ENCODE results near the gene TRAK1. TPM values are rescaled to one million over a fixed set of nuclear protein-coding genes. Genes with fewer than 3 reads are reported as not detected.

Gene TRAK1
- total and polyA plus RNA-seq, 7 donors: 17.6 to 42.7 (median 31.8) TPM

DNA sequence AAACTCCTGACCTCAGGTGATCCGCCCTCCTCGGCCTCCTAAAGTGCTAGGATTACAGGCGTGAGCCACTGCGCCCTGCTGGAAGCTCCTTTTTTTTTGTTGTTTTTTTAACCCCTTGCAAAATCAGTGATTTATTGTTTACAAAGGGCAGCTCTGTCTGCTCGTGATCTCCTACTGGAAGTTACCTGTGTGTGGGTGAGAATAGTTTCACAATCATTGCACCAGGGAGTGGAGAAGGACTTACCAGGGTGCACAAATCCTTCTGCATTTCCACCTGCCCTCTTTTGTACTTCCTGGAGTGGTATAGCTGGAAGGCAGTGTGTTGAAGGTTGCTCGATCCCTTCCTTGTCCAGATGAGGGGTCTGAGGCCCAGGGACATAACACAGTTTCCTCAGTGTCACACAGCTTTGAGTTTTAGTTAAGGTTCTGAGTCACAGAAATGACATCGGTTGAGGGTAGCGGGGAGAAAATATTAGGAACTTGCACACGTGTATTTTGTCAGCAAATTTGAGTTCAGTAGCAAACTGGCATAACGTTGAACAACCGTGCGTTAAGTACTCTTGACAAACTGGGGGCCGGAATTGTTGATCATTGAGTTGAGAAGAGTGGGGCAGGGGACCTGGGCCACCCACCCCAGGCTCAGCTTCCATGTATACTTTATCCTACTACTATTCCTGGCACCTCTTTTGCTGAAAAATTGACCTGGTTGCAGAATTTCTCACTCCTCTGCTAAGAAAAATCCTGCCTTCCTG is 11.3 kb upstream of the TRAK1 start:
- Histone ChIP-seq H3K9me3 (no peaks in the 10 kb centered on the region), H3K4me1 (peaks cover 0 to 63% (median 63%) of the 10 kb centered on the region in 4 donors), H3K27ac (peak overlapping the region; percentile 79 to 86 (median 84)), H3K27me3 (no peaks in the 10 kb centered on the region), H3K36me3 (no peaks in the 10 kb centered on the region), H3K4me3 (no peak overlapping the region)
- TF ChIP-seq POLR2AphosphoS5 (IDR thresholded peaks at IDR 0.05) (no peak), EP300 (IDR thresholded peaks at IDR 0.05) (no peak), POLR2A (IDR thresholded peaks at IDR 0.05) (no peak)
- TF ChIP-seq, protein P1, sequence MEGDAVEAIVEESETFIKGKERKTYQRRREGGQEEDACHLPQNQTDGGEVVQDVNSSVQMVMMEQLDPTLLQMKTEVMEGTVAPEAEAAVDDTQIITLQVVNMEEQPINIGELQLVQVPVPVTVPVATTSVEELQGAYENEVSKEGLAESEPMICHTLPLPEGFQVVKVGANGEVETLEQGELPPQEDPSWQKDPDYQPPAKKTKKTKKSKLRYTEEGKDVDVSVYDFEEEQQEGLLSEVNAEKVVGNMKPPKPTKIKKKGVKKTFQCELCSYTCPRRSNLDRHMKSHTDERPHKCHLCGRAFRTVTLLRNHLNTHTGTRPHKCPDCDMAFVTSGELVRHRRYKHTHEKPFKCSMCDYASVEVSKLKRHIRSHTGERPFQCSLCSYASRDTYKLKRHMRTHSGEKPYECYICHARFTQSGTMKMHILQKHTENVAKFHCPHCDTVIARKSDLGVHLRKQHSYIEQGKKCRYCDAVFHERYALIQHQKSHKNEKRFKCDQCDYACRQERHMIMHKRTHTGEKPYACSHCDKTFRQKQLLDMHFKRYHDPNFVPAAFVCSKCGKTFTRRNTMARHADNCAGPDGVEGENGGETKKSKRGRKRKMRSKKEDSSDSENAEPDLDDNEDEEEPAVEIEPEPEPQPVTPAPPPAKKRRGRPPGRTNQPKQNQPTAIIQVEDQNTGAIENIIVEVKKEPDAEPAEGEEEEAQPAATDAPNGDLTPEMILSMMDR (IDR thresholded peaks at IDR 0.05): no peak
- 34 to 62% methylated on average over 13 of the region's 13 CpGs for WGBS, 2 donors
- intact Hi-C loops (cut with DNase I): loop anchor here (5.0 to 10.0 kb wide), 2 partner anchors 68 to 1625 kb away; partner anchors contain the start of gene RPL14
- DNase-seq: no peak

DNA sequence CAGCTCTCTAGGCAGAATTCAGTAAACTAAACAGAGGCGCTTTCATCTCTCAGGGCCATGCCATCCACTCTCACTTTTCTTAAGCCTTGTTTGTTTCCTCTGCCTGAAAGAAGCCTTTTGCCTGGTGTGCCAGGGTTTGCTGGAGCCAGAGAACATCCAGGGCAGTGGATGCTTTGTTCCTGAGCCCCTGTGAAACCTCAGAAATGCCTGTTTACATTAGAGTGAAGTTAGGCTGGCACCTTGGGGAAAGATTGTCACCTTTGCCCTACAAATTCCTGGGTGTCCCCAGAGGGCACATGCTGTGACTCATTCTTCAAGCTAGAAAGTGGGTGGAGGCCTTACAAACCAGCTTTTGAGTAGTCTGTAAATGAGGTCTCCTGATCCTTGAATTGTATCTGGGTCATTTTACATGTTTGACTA is 10.7 kb upstream of the TRAK1 start:
- Histone ChIP-seq H3K4me3 (no peak overlapping the region), H3K4me1 (peaks cover 0 to 62% (median 60%) of the 10 kb centered on the region in 4 donors), H3K36me3 (no peaks in the 10 kb centered on the region), H3K27ac (peak overlapping the region; percentile 79 to 86 (median 84)), H3K9me3 (no peaks in the 10 kb centered on the region), H3K27me3 (no peaks in the 10 kb centered on the region)
- intact Hi-C loops (cut with DNase I): loop anchor here (5.0 kb wide), 1 partner anchor 68 kb away; no protein-coding TSS in a partner anchor
- TF ChIP-seq EP300 (IDR thresholded peaks at IDR 0.05) (peak; percentile 41 to 96 (median 74)), POLR2AphosphoS5 (IDR thresholded peaks at IDR 0.05) (peak; percentile 77 to 96 (median 84)), POLR2A (IDR thresholded peaks at IDR 0.05) (no peak)
- peak; percentile 85 for DNase-seq
- 37 to 61% methylated on average over 1 of the region's 1 CpG for WGBS, 2 donors

DNA sequence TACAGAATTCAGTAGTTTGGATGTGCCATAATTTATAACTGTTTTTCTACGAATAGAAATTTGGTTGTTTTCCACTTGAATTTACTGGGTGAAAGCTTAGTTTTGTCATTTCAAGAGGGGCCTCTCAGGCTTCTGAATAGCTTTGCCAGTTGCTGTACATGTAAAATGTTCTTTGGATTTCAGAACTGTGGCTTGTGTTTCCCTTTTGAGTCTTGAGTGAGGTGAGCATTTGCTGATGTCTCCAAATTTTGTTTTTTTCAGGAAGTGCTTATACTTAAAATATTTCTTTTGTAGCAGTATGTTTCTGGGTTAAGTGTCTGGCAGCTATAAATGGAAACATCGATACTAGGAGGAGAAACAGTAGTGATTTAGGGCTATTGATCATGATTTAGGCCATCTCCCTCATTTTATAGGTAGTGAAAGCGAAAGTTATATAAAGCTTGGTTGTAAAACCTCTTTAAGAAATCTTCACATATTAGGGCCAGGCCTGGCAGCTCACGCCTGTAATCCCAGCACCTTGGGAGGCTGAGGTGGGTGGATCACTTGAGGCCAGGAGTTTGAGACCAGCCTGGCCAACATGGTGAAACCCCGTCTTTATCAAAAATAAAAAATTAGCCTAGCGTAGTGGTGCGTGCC is 9.2 kb upstream of the TRAK1 start:
- WGBS, 2 donors: 48 to 57% methylated on average over 7 of the region's 7 CpGs
- Histone ChIP-seq H3K27ac (peak overlapping the region; percentile 79 to 86 (median 84)), H3K36me3 (no peaks in the 10 kb centered on the region), H3K27me3 (no peaks in the 10 kb centered on the region), H3K4me3 (no peak overlapping the region), H3K9me3 (no peaks in the 10 kb centered on the region), H3K4me1 (peaks cover 0 to 62% (median 58%) of the 10 kb centered on the region in 4 donors)
- intact Hi-C loops (cut with DNase I): loop anchor here (5.0 kb wide), 1 partner anchor 70 kb away; no protein-coding TSS in a partner anchor
- TF ChIP-seq EP300 (IDR thresholded peaks at IDR 0.05): no peak
- TF ChIP-seq, protein P1 (IDR thresholded peaks at IDR 0.05): no peak
- TF ChIP-seq POLR2AphosphoS5 (IDR thresholded peaks at IDR 0.05): no peak
- no peak for TF ChIP-seq POLR2A (IDR thresholded peaks at IDR 0.05)
- no peak for DNase-seq

GRCh38 chr3:42084586-42084985 is 6.6 kb upstream of the TRAK1 start:
- no peak for DNase-seq
- intact Hi-C loops (cut with DNase I): loop anchor here (5.0 kb wide), 1 partner anchor 72 kb away; no protein-coding TSS in a partner anchor
- Histone ChIP-seq H3K27ac (peak overlapping the region in 2 of 4 donors; percentile 82 to 86), H3K27me3 (no peaks in the 10 kb centered on the region), H3K4me3 (no peak overlapping the region), H3K4me1 (peaks cover 0 to 45% (median 40%) of the 10 kb centered on the region in 4 donors), H3K36me3 (peaks cover 0 to 13% (median 2%) of the 10 kb centered on the region in 4 donors), H3K9me3 (no peaks in the 10 kb centered on the region)
- TF ChIP-seq POLR2A (IDR thresholded peaks at IDR 0.05) (no peak), EP300 (IDR thresholded peaks at IDR 0.05) (no peak), POLR2AphosphoS5 (IDR thresholded peaks at IDR 0.05) (no peak)
- TF ChIP-seq, protein P1 (IDR thresholded peaks at IDR 0.05): no peak
- WGBS, 2 donors: 69 to 82% methylated on average over 3 of the region's 3 CpGs
